BLaER1 treated with 17β-estradiol and CSF1 and Interleukin-3, amounts not matched to agents 10 nM and 100 nM (cell line): ENCODE data around the gene CFLAR.
"Not testable (repeated sequence)": the region's sequence is repeated elsewhere in the genome, so short reads cannot be mapped to it uniquely, and the experiment has no call there.

Experiments
- H3K27ac ChIP-seq, 11 experiments: shearing (Covaris generic); formaldehyde crosslinking; 2 replicates each; pipeline ENCODE4 v1.8.1; 2022
- H3K27me3 ChIP-seq, 11 experiments: shearing (Covaris generic); formaldehyde crosslinking; 2 replicates each; pipeline ENCODE4 v1.8.1; 2022
- H3K36me3 ChIP-seq, 11 experiments: shearing (Covaris generic); formaldehyde crosslinking; 2 replicates each; pipeline ENCODE4 v1.8.1; 2022
- H3K4me1 ChIP-seq, 10 experiments: shearing (Covaris generic); formaldehyde crosslinking; 2 replicates each; pipeline ENCODE4 v1.8.1; 2022
- H3K4me2 ChIP-seq, 11 experiments: shearing (Covaris generic); formaldehyde crosslinking; 2 replicates each; pipeline ENCODE4 v1.8.1; 2022
- H3K4me3 ChIP-seq, 10 experiments: shearing (Covaris generic); formaldehyde crosslinking; 2 replicates each; pipeline ENCODE4 v1.8.1; 2022
- H3K9ac ChIP-seq, 11 experiments: shearing (Covaris generic); formaldehyde crosslinking; 2 replicates each; pipeline ENCODE4 v1.8.1; 2022
- H3K9me3 ChIP-seq, 11 experiments: shearing (Covaris generic); formaldehyde crosslinking; replicated peaks in 1 of 11; 2 replicates each; pipeline ENCODE4 v1.8.1; 2022
- H4K20me1 ChIP-seq, 11 experiments: shearing (Covaris generic); formaldehyde crosslinking; 2 replicates each; pipeline ENCODE4 v1.8.1; 2022
- Cebpa-rat ChIP-seq, 11 experiments: shearing (Covaris generic); IDR thresholded peaks; 2 replicates each; pipeline ENCODE4 v1.8.1; 2022

The CFLAR gene

DNA sequence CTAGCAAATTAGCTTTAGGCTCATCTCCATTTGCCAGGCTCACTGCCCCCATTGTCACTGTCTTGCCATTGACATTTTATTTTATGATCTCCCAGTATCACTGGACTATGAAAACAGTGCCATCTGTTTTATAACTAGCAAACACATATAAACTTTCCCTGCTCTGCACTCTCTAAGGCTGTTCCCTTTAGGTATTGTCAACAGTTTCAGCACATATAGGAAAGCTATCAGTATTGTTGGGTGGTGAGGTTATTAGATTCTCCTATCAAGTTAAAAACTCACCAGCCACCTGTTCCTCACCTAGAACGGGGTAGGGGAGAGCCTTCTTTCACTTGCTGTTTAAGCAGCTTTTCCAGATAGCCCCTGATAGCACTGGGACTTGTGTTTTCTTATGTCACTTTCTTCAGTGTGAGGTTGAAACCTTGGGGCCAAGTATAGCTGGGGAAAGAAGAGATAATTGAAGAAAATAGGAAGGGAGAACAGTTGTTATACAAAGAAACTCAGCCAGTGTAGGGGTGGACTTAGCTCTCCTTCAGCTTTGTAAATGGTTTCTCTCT lies 32.5 kb downstream of the CFLAR start:
- Histone ChIP-seq H3K36me3 (peaks cover 22 to 88% (median 47%) of the 10 kb centered on the region in 11 experiments), H3K4me3 (no peak overlapping the region), H3K27me3 (no peaks in the 10 kb centered on the region), H3K4me2 (peak overlapping the region in 3 of 11 experiments; percentile 68 to 86 (median 83); a peak in 6 of 22 replicates), H3K9me3 (no peaks in the 10 kb centered on the region), H3K27ac (peak overlapping the region in 3 of 11 experiments; percentile 4 to 51 (median 32); a peak in 4 of 22 replicates), H3K4me1 (peaks cover 0 to 65% (median 15%) of the 10 kb centered on the region in 10 experiments; a peak in 14 of 20 replicates), H4K20me1 (peaks cover 0 to 33% (median 0%) of the 10 kb centered on the region in 11 experiments; a peak in 3 of 22 replicates), H3K9ac (peak overlapping the region in 1 of 11 experiments; percentile 40; a peak in 2 of 22 replicates)
- no peak for TF ChIP-seq Cebpa-rat (IDR thresholded peaks at IDR 0.05)

- H3K36me3 ChIP-seq, result peaks cover 20 to 88% (median 46%) of the 10 kb centered on the region in 11 experiments
- H3K4me1 ChIP-seq, result peaks cover 0 to 73% (median 15%) of the 10 kb centered on the region in 10 experiments; a peak in 14 of 20 replicates
- H3K9me3 ChIP-seq, result no peaks in the 10 kb centered on the region
- peaks cover 0 to 25% (median 0%) of the 10 kb centered on the region in 11 experiments; a peak in 2 of 22 replicates for H4K20me1 ChIP-seq
- H3K27ac ChIP-seq, result peak overlapping the region in 3 of 11 experiments; percentile 4 to 51 (median 32); a peak in 3 of 22 replicates
- H3K27me3 ChIP-seq, result no peaks in the 10 kb centered on the region
- H3K4me3 ChIP-seq, result no peak overlapping the region
- peak overlapping the region in 3 of 11 experiments; percentile 68 to 86 (median 83); a peak in 6 of 22 replicates for H3K4me2 ChIP-seq
- H3K9ac ChIP-seq, result no peak overlapping the region; a peak in 1 of 22 replicates
- TF ChIP-seq Cebpa-rat (IDR thresholded peaks at IDR 0.05), result no peak
These were observed 33.3 kb downstream of the CFLAR start for GRCh38 chr2:201149064-201149820.

GRCh38 chr2:201149821-201150165 lies 33.8 kb downstream of the CFLAR start:
- H3K9me3 ChIP-seq, H3K27me3 ChIP-seq, H3K27ac ChIP-seq, H3K9ac ChIP-seq, H3K4me3 ChIP-seq: not testable (repeated sequence)
- H3K4me2 ChIP-seq, result peak overlapping the region in 3 of 11 experiments; percentile 68 to 86 (median 83); a peak in 6 of 22 replicates
- H3K36me3 ChIP-seq, result peaks cover 25 to 87% (median 51%) of the 10 kb centered on the region in 11 experiments
- peaks cover 0 to 78% (median 15%) of the 10 kb centered on the region in 10 experiments; a peak in 14 of 20 replicates for H3K4me1 ChIP-seq
- peaks cover 0 to 20% (median 0%) of the 10 kb centered on the region in 11 experiments; a peak in 2 of 22 replicates for H4K20me1 ChIP-seq

DNA sequence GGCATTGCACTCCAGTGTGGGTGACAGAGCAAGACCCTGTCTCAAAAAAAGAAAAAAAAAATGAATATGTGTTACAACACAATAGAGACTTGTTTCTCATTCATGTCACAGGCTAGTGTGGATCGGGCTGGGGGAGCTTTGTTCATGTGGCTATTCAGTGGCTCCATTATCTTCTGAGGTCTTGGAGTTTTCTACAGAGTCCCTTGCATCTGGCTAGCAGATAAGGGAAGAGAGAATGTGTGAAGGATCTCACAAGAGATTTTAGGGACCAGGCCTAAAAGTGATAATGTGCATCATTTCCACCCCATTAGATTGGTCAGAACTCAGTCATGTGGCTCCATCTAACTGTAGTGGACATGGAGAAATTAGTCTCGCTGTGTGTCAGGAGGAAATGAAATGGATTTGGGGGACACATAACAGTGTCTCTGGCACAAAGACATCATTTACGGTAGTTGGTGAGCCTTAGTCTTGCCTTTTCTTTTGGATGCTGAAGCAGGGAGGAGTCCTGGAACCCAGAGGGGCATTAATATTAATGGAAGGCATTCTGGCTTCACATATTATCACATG lies 34.6 kb downstream of the CFLAR start:
- peaks cover 31 to 84% (median 57%) of the 10 kb centered on the region in 11 experiments for H3K36me3 ChIP-seq
- H3K27ac ChIP-seq, result peak overlapping the region in 9 of 11 experiments; percentile 18 to 76 (median 62); a peak in 16 of 22 replicates
- peaks cover 0 to 15% (median 0%) of the 10 kb centered on the region in 11 experiments; a peak in 2 of 22 replicates for H4K20me1 ChIP-seq
- H3K27me3 ChIP-seq, result no peaks in the 10 kb centered on the region
- no peak for TF ChIP-seq Cebpa-rat (IDR thresholded peaks at IDR 0.05)
- H3K4me3 ChIP-seq, result no peak overlapping the region
- H3K4me2 ChIP-seq, result peak overlapping the region in 7 of 11 experiments; percentile 33 to 86 (median 60); a peak in 12 of 22 replicates
- H3K9ac ChIP-seq, result peak overlapping the region in 4 of 11 experiments; percentile 17 to 62 (median 25); a peak in 3 of 22 replicates
- H3K4me1 ChIP-seq, result peaks cover 0 to 86% (median 15%) of the 10 kb centered on the region in 10 experiments; a peak in 14 of 20 replicates
- H3K9me3 ChIP-seq, result no peaks in the 10 kb centered on the region

GRCh38 chr2:201151127-201151981 lies 35.4 kb downstream of the CFLAR start:
- Histone ChIP-seq H3K9ac (peak overlapping the region in 5 of 11 experiments; percentile 2 to 62 (median 28); a peak in 7 of 22 replicates), H4K20me1 (peaks cover 0 to 14% (median 0%) of the 10 kb centered on the region in 11 experiments; a peak in 2 of 22 replicates), H3K4me2 (peak overlapping the region in 8 of 11 experiments; percentile 22 to 86 (median 55); a peak in 14 of 22 replicates), H3K27me3 (no peaks in the 10 kb centered on the region), H3K27ac (peak overlapping the region in 9 of 11 experiments; percentile 18 to 76 (median 62); a peak in 17 of 22 replicates), H3K4me1 (peaks cover 0 to 94% (median 17%) of the 10 kb centered on the region in 10 experiments; a peak in 14 of 20 replicates), H3K4me3 (no peak overlapping the region), H3K9me3 (no peaks in the 10 kb centered on the region), H3K36me3 (peaks cover 38 to 84% (median 65%) of the 10 kb centered on the region in 11 experiments)
- no peak for TF ChIP-seq Cebpa-rat (IDR thresholded peaks at IDR 0.05)

DNA sequence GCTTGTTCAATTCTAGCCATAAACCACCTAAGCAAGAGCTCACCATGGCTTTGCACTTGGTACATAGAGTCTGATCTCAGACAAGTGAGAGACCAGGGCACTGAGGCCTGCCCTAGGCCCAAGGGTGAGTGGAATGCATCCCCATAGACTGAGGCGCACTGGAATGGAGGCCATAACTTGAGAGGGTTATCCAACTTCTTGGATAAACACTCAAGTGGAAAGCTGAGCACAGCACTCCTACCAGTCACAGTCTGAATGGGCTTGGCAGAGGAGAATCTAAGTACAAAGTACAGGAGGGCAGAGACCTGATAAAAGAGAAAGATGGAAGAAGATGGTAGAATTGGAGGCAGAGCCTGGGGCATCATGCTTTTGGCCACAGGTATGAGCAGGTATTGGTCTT lies 36.6 kb downstream of the CFLAR start:
- Histone ChIP-seq H3K9me3 (no peaks in the 10 kb centered on the region), H3K27ac (peak overlapping the region in 7 of 11 experiments; percentile 27 to 76 (median 68); a peak in 10 of 22 replicates), H4K20me1 (peaks cover 0 to 9% (median 0%) of the 10 kb centered on the region in 11 experiments; a peak in 2 of 22 replicates), H3K27me3 (no peaks in the 10 kb centered on the region), H3K9ac (peak overlapping the region in 1 of 11 experiments; percentile 62; a peak in 2 of 22 replicates), H3K4me2 (peak overlapping the region in 3 of 11 experiments; percentile 68 to 86 (median 83); a peak in 6 of 22 replicates), H3K4me1 (peaks cover 4 to 100% (median 28%) of the 10 kb centered on the region in 10 experiments), H3K4me3 (no peak overlapping the region), H3K36me3 (peaks cover 38 to 82% (median 65%) of the 10 kb centered on the region in 11 experiments)
- TF ChIP-seq Cebpa-rat (IDR thresholded peaks at IDR 0.05), result no peak

- Histone ChIP-seq H4K20me1 (peaks cover 0 to 8% (median 0%) of the 10 kb centered on the region in 11 experiments; a peak in 2 of 22 replicates), H3K36me3 (peaks cover 38 to 81% (median 65%) of the 10 kb centered on the region in 11 experiments), H3K4me1 (peaks cover 11 to 98% (median 32%) of the 10 kb centered on the region in 10 experiments), H3K9ac (no peak overlapping the region), H3K9me3 (no peaks in the 10 kb centered on the region), H3K27ac (peak overlapping the region in 7 of 11 experiments; percentile 27 to 76 (median 68); a peak in 7 of 22 replicates), H3K27me3 (no peaks in the 10 kb centered on the region), H3K4me3 (no peak overlapping the region), H3K4me2 (peak overlapping the region in 3 of 11 experiments; percentile 68 to 86 (median 83); a peak in 4 of 22 replicates)
- TF ChIP-seq Cebpa-rat (IDR thresholded peaks at IDR 0.05), result no peak
These were observed 37.2 kb downstream of the CFLAR start for GRCh38 chr2:201152999-201153815.
